HepG2 (cell line): ENCODE results near the gene PLK2. TPM values are rescaled to one million over a fixed set of nuclear protein-coding genes. Genes with fewer than 3 reads are reported as not detected.

Experiments
- ATAC-seq: fragments of 200-7000 bp; cut with Tn5 transposase; 3 replicates; pipeline ENCODE4 v1.9.1; 2020; ENCODE audit warnings: mild to moderate bottlenecking, moderate library complexity
- BruUV-seq: library from RNA; stranded (reverse); fragments of 400-500 nt; replicated peaks from 2 replicates; lab custom pipeline; 2021; lab: Mats Ljungman, UMichigan
- CTCF ChIA-PET: fragments of 300-600 bp; formaldehyde crosslinking; extraction: SDS; loops from one replicate; lab custom pipeline; 2021; ENCODE audit warnings: low total read pairs, inconsistent platforms, low intra/inter-chr PET ratio; lab: Yijun Ruan, JAX
- POLR2A ChIA-PET: fragments of 350-600 bp; sonication (Branson Sonifier 250); formaldehyde crosslinking; loops from one replicate; lab custom pipeline; 2020; ENCODE audit warnings: antibody characterized with exemption, inconsistent platforms; lab: Yijun Ruan, JAX
- DNase-seq: peaks from one replicate; pipeline ENCODE4 v3.0.0-alpha.2; 2015; ENCODE audit warnings: low spot score
- FAIRE-seq: peaks from 3 replicates; lab custom pipeline; 2011; peaks lifted over from hg19 to GRCh38; lab: Jason Lieb, UNC
- H2AFZ ChIP-seq: one replicate; pipeline ENCODE4 v1.6.1; 2011; ENCODE audit warnings: low read length, inconsistent platforms
- H3K27ac ChIP-seq: fragments of 300-600 bp; 3 replicates; pipeline ENCODE4 v1.8.0; 2011; ENCODE audit warnings: mixed run types, mild to moderate bottlenecking, mixed read lengths, low read length, inconsistent platforms; ENCODE audit not compliant: insufficient read depth; ENCODE audit errors: extremely low read length
- H3K27me3 ChIP-seq, 2 experiments: fragments of 200-600 bp in 1 of 2; 2 replicates in 1 of 2; 3 replicates in 1 of 2; pipeline versions ENCODE4 v1.6.0 to v1.8.0; 2011; ENCODE audit warnings: low read length in 2 of 2, mild to moderate bottlenecking in 2 of 2, moderate library complexity in 2 of 2, inconsistent platforms in 1 of 2; ENCODE audit not compliant: insufficient read depth in 2 of 2, control insufficient read depth in 1 of 2
- H3K36me3 ChIP-seq, 2 experiments: fragments of 200-600 bp in 1 of 2; replicated peaks in 1 of 2; 2 replicates in 1 of 2; 3 replicates in 1 of 2; pipeline versions ENCODE4 v1.5.1 to v1.8.0; 2011; ENCODE audit warnings: low read length in 2 of 2, inconsistent platforms in 1 of 2; ENCODE audit not compliant: insufficient read depth in 2 of 2, control insufficient read depth in 1 of 2
- H3K4me1 ChIP-seq: 2 replicates; pipeline ENCODE4 v1.5.1; 2012; ENCODE audit warnings: low read length, inconsistent platforms; ENCODE audit not compliant: insufficient read depth
- H3K4me2 ChIP-seq: 2 replicates; pipeline ENCODE4 v1.6.0; 2011; ENCODE audit warnings: low read depth, low read length, inconsistent platforms
- H3K4me3 ChIP-seq, 3 experiments: fragments of 200-600 bp in 1 of 3; sonication (generic), shearing (Covaris generic) in 1 of 3; replicated peaks in 1 of 3; 2 replicates each; pipeline ENCODE4 v1.5.1; 2011 to 2016; ENCODE audit warnings: low read length in 3 of 3, inconsistent platforms in 2 of 3, low read depth in 2 of 3, mild to moderate bottlenecking in 2 of 3, control low read depth in 1 of 3, mixed read lengths in 1 of 3; ENCODE audit not compliant: insufficient read depth in 1 of 3
- H3K79me2 ChIP-seq: one replicate; pipeline ENCODE4 v1.6.1; 2011; ENCODE audit warnings: low read length, inconsistent platforms; ENCODE audit not compliant: insufficient read depth
- H3K9ac ChIP-seq: 2 replicates; pipeline ENCODE4 v1.6.0; 2011; ENCODE audit warnings: mild to moderate bottlenecking, low read depth, low read length, inconsistent platforms; ENCODE audit not compliant: insufficient read depth
- H3K9me3 ChIP-seq: 2 replicates; pipeline ENCODE4 v1.5.1; 2012; ENCODE audit warnings: mild to moderate bottlenecking, low read length
- H4K20me1 ChIP-seq: 2 replicates; pipeline ENCODE4 v1.6.0; 2011; ENCODE audit warnings: inconsistent platforms, mild to moderate bottlenecking, low read length, moderate library complexity; ENCODE audit not compliant: insufficient read depth
- ATF6 ChIP-seq: sonication (generic); formaldehyde crosslinking; conservative IDR thresholded peaks from 2 replicates; pipeline ENCODE4 v1.4.0; 2020; ENCODE audit warnings: missing genetic modification reagents
- IKZF4 ChIP-seq: sonication (generic); formaldehyde crosslinking; IDR thresholded peaks from 2 replicates; pipeline ENCODE4 v1.5.1; 2020; ENCODE audit warnings: borderline replicate concordance, mild to moderate bottlenecking, low read depth, missing genetic modification reagents; ENCODE audit errors: not compliant biosample characterization
- MTA1 ChIP-seq: sonication (generic); formaldehyde crosslinking; IDR thresholded peaks from 2 replicates; pipeline ENCODE4 v1.4.0; 2020; ENCODE audit warnings: missing genetic modification reagents, mild to moderate bottlenecking, borderline replicate concordance
- NCOR1 ChIP-seq: fragments of 200-600 bp; sonication (generic); IDR thresholded peaks from 2 replicates; pipeline ENCODE4 v1.7.0; 2017; ENCODE audit warnings: antibody characterized with exemption, low read length, borderline replicate concordance
- NR3C1 ChIP-seq: sonication (generic); formaldehyde crosslinking; IDR thresholded peaks from 2 replicates; pipeline ENCODE4 v1.4.0; 2020; ENCODE audit warnings: missing genetic modification reagents
- POLR2A ChIP-seq, 2 experiments: IDR thresholded peaks; 2 replicates each; pipeline ENCODE4 v1.6.1; 2011; ENCODE audit warnings: low read depth in 2 of 2, low read length in 2 of 2, mild to moderate bottlenecking in 1 of 2, moderate library complexity in 1 of 2; ENCODE audit not compliant: insufficient read depth in 1 of 2
- SMARCC2 ChIP-seq: fragments of 450-650 bp; IDR thresholded peaks from 2 replicates; pipeline ENCODE4 v1.6.1; 2017; ENCODE audit warnings: antibody characterized with exemption, mild to moderate bottlenecking
- SMYD3 ChIP-seq: sonication (generic); formaldehyde crosslinking; IDR thresholded peaks from 2 replicates; pipeline ENCODE4 v1.8.1; 2023; ENCODE audit warnings: mild to moderate bottlenecking, missing genetic modification reagents
- ZBTB33 ChIP-seq: sonication (generic); formaldehyde crosslinking; IDR thresholded peaks from 2 replicates; pipeline ENCODE4 v1.4.0; 2020; ENCODE audit warnings: missing genetic modification reagents
- ZNF512B ChIP-seq: sonication (generic); formaldehyde crosslinking; IDR thresholded peaks from 2 replicates; pipeline ENCODE4 v1.5.1; 2020; ENCODE audit warnings: missing genetic modification reagents, mild to moderate bottlenecking, borderline replicate concordance
- ZNF577 ChIP-seq: sonication (generic); formaldehyde crosslinking; IDR thresholded peaks from 2 replicates; pipeline ENCODE4 v1.4.0; 2020; ENCODE audit warnings: mild to moderate bottlenecking, low read depth, missing genetic modification reagents, borderline replicate concordance
- WGBS: methylation state at CpG from one replicate; pipeline ENCODE4 v1.1.6; 2017; ENCODE audit warnings: low lambda C conversion rate; 5-methylcytosine and 5-hydroxymethylcytosine counted together
- in situ Hi-C: cut with HindIII; loops from 2 replicates; pipeline ENCODE4 v1.10.0; 2017; ENCODE audit warnings: low pct_unique_long_range_greater_than_20kb; ENCODE audit not compliant: extremely low pct_ligation_motif_present
- intact Hi-C: fragments of 100-400 bp; cut with micrococcal nuclease; formaldehyde crosslinking; loops from one replicate; pipeline ENCODE4 v1.10.0; 2022; ENCODE audit not compliant: unreplicated experiment
- polyA plus RNA-seq, 8 experiments: library from polyadenylated mRNA; depleted of rRNA in 3 of 8; stranded (reverse) in 7 of 8; unstranded in 1 of 8; fragments of >200 nt; fragmentation: Illumina TruSeq in 4 of 8; extraction: Trizol in 4 of 8; gene quantifications; 2 replicates each; pipeline versions ENCODE4 v1.2.1 to v1.2.3, GENCODE V29; 2011 to 2016; ENCODE audit warnings: low read depth in 4 of 8, missing spikeins in 1 of 8, mixed read lengths in 1 of 8; ENCODE audit not compliant: insufficient read depth in 1 of 8
- total RNA-seq, 5 experiments: library from RNA; depleted of rRNA; stranded (reverse); fragments of >200 nt; fragmentation: Illumina TruSeq; extraction: Trizol; gene quantifications; 2 replicates each; pipeline ENCODE4 v1.2.3, GENCODE V29; 2016; ENCODE audit warnings: low read depth in 1 of 5

Gene PLK2
- total and polyA plus RNA-seq, 2 of the 13 experiments (the other 11 are each of a cell fraction or from before 2014, with no cell fraction given) = 9.6 to 29.6 TPM

- no peak for TF ChIP-seq ATF6
- no peak for TF ChIP-seq MTA1 (CRISPR knock-in tag)
These were observed 45.6 kb upstream of the PLK2 start (continued) for GRCh38 chr5:58505502-58505901.

- Histone ChIP-seq H3K79me2 (no peaks in the 10 kb centered on the region), H3K9ac (no peak overlapping the region), H3K4me2 (no peak overlapping the region), H3K36me3 (no peaks in the 10 kb centered on the region), H3K9me3 (no peaks in the 10 kb centered on the region), H3K27ac (no peak overlapping the region), H2AFZ (no peak overlapping the region), H4K20me1 (no peaks in the 10 kb centered on the region), H3K4me3 (no peak overlapping the region), H3K27me3 (no peaks in the 10 kb centered on the region), H3K4me1 (no peaks in the 10 kb centered on the region)
- CTCF ChIA-PET = no interaction called here
- in situ Hi-C loops = loop anchor here (25.0 kb wide), 1 partner anchor 308 kb away; no protein-coding TSS in a partner anchor
- WGBS = under 1% methylated on average over 3 of the region's 3 CpGs
- POLR2A ChIA-PET = no interaction called here
- ATAC-seq (no peak), DNase-seq (no peak), FAIRE-seq (no peak)
- intact Hi-C loops = no loop called here
- TF ChIP-seq POLR2A (IDR thresholded peaks at IDR 0.05; ENCODE audit: insufficient read depth in 1 of 2, low read depth in 2 of 2, low read length in 2 of 2) (no peak), SMYD3 (CRISPR knock-in tag) (no peak), NR3C1 (no peak), SMARCC2 (no peak), ZNF577 (CRISPR knock-in tag) (no peak), ZNF512B (CRISPR knock-in tag) (no peak), ZBTB33 (CRISPR knock-in tag) (no peak), IKZF4 (CRISPR knock-in tag) (no peak), NCOR1 (no peak)
- no TSS peak for BruUV-seq
These were observed 44.9 kb upstream of the PLK2 start for GRCh38 chr5:58504766-58505165.
